Panc1 (cell line): ENCODE measurements around the gene IFTAP. TPM values are rescaled to one million over a fixed set of nuclear protein-coding genes. Genes with fewer than 3 reads are reported as not detected.

ENCODE experiments used
- ATAC-seq: fragments of 200-7000 bp; cut with Tn5 transposase; 2 replicates; pipeline ENCODE4 v1.9.1; 2020; ENCODE audit warnings: mild to moderate bottlenecking, moderate library complexity
- BruUV-seq: library from RNA; stranded (reverse); fragments of 400-500 nt; replicated peaks from 2 replicates; lab custom pipeline; 2021; lab: Mats Ljungman, UMichigan
- CTCF ChIA-PET: fragments of 300-600 bp; sonication (Branson Sonifier 250); formaldehyde crosslinking; loops from one replicate; lab custom pipeline; 2022; ENCODE audit warnings: antibody characterized with exemption; lab: Charles Lee
- POLR2A ChIA-PET: fragments of 300-600 bp; sonication (Branson Sonifier 250); formaldehyde crosslinking; loops from one replicate; lab custom pipeline; 2022; ENCODE audit warnings: antibody characterized with exemption; lab: Charles Lee
- DNase-seq: peaks from one replicate; pipeline ENCODE4 v3.0.0-alpha.2; 2010; ENCODE audit warnings: low read depth, low spot score
- H3K27ac ChIP-seq: 2 replicates; pipeline ENCODE4 v1.5.1; 2011; ENCODE audit warnings: mild to moderate bottlenecking, low read length, inconsistent platforms
- H3K27me3 ChIP-seq: fragments of 200-500 bp; sonication (Bioruptor generic); 2 replicates; pipeline ENCODE4 v1.6.0; 2014; ENCODE audit warnings: low read length, inconsistent platforms; ENCODE audit not compliant: control insufficient read depth, insufficient read depth
- H3K36me3 ChIP-seq: fragments of 200-500 bp; sonication (Bioruptor generic); 2 replicates; pipeline ENCODE4 v1.5.1; 2014; ENCODE audit warnings: inconsistent platforms, mild to moderate bottlenecking, low read length, moderate library complexity; ENCODE audit not compliant: control insufficient read depth, insufficient read depth
- H3K4me1 ChIP-seq: 2 replicates; pipeline ENCODE4 v1.5.1; 2011; ENCODE audit warnings: inconsistent platforms, mild to moderate bottlenecking, low read length, moderate library complexity; ENCODE audit not compliant: control insufficient read depth, insufficient read depth
- H3K4me3 ChIP-seq, 2 experiments: 2 replicates each; pipeline ENCODE4 v1.5.1; 2011 to 2012; ENCODE audit warnings: low read depth in 2 of 2, low read length in 2 of 2, mild to moderate bottlenecking in 2 of 2, inconsistent platforms in 1 of 2, moderate library complexity in 1 of 2
- H3K9me3 ChIP-seq: fragments of 200-500 bp; sonication (Bioruptor generic); 2 replicates; pipeline ENCODE4 v1.5.1; 2014; ENCODE audit warnings: low read depth, mild to moderate bottlenecking, inconsistent platforms, low read length, moderate library complexity; ENCODE audit not compliant: control insufficient read depth, insufficient read depth
- POLR2AphosphoS5 ChIP-seq: IDR thresholded peaks from 2 replicates; pipeline ENCODE4 v1.6.1; 2012; ENCODE audit warnings: mild to moderate bottlenecking, low read depth, low read length, moderate library complexity
- SIN3A ChIP-seq: IDR thresholded peaks from 2 replicates; pipeline ENCODE4 v1.6.1; 2012; ENCODE audit warnings: low read depth, mild to moderate bottlenecking, low read length, moderate library complexity, borderline replicate concordance; ENCODE audit not compliant: insufficient read depth
- TCF7L2 ChIP-seq: IDR thresholded peaks from 2 replicates; pipeline ENCODE4 v1.6.1; 2011; ENCODE audit warnings: mild to moderate bottlenecking, low read depth, low read length, inconsistent platforms
- in situ Hi-C: cut with HindIII; loops from 2 replicates; pipeline ENCODE4 v1.10.0; 2016; ENCODE audit warnings: low sequenced_read_pairs, low pct_unique_long_range_greater_than_20kb
- intact Hi-C: fragments of 100-400 bp; cut with micrococcal nuclease; formaldehyde crosslinking; loops from one replicate; pipeline ENCODE4 v1.10.0; 2022; ENCODE audit not compliant: unreplicated experiment
- total RNA-seq: library from RNA; stranded (reverse); gene quantifications from one replicate; pipeline ENCODE4 v1.2.1, GENCODE V29; 2021; ENCODE audit not compliant: unreplicated experiment
- TF ChIP-seq, protein P1 (sequence below): fragments of 450-650 bp; IDR thresholded peaks from 2 replicates; pipeline ENCODE4 v1.5.1; 2017; ENCODE audit warnings: mild to moderate bottlenecking
- TF ChIP-seq, protein P2 (sequence below), 2 experiments: IDR thresholded peaks; 2 replicates each; pipeline ENCODE4 v1.6.1; 2011 to 2012; ENCODE audit warnings: low read depth in 2 of 2, control low read depth in 1 of 2, low read length in 1 of 2, mild to moderate bottlenecking in 1 of 2, moderate library complexity in 1 of 2; ENCODE audit not compliant: insufficient read depth in 1 of 2

IFTAP gene
- total RNA-seq, 1 experiment from 2014 or later = 18.2 TPM

DNA sequence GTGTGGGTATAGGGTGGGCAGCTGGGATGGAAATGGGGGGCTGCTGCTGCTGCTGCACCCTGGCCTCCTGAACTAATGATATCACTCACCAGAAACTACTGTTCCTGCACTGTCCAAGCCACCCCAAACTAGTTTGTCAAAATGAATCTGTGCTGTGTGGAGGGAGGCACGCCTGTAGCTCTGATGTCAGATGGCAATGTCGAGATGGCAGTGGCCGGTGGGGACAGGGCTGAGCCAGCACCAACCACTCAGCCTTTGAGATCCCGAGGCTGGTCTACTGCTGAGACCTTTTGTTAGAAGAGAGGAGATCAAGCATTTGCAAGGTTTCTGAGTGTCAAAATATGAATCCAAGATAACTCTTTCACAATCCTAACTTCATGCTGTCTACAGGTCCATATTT is 25.2 kb upstream of the IFTAP start:
- Histone ChIP-seq H3K27ac (no peak overlapping the region; the same call in 1 of the 2 replicates), H3K4me1 (peaks cover 6% of the 10 kb centered on the region), H3K9me3 (no peaks in the 10 kb centered on the region), H3K36me3 (no peaks in the 10 kb centered on the region), H3K4me3 (no peak overlapping the region), H3K27me3 (peaks cover 9% of the 10 kb centered on the region; the same call in 1 of the 2 replicates)
- DNase-seq = no peak
- ATAC-seq = no peak
- ChIA-PET CTCF (no interaction called here), POLR2A (no interaction called here)
- no TSS peak for BruUV-seq
- intact Hi-C loops = loop anchor here (5.0 kb wide), 1 partner anchor 113 kb away; no protein-coding TSS in a partner anchor
- in situ Hi-C loops = no loop called here
- TF ChIP-seq TCF7L2 (no peak), POLR2AphosphoS5 (no peak)
- TF ChIP-seq, protein P1, sequence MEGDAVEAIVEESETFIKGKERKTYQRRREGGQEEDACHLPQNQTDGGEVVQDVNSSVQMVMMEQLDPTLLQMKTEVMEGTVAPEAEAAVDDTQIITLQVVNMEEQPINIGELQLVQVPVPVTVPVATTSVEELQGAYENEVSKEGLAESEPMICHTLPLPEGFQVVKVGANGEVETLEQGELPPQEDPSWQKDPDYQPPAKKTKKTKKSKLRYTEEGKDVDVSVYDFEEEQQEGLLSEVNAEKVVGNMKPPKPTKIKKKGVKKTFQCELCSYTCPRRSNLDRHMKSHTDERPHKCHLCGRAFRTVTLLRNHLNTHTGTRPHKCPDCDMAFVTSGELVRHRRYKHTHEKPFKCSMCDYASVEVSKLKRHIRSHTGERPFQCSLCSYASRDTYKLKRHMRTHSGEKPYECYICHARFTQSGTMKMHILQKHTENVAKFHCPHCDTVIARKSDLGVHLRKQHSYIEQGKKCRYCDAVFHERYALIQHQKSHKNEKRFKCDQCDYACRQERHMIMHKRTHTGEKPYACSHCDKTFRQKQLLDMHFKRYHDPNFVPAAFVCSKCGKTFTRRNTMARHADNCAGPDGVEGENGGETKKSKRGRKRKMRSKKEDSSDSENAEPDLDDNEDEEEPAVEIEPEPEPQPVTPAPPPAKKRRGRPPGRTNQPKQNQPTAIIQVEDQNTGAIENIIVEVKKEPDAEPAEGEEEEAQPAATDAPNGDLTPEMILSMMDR = no peak
- TF ChIP-seq, protein P2, sequence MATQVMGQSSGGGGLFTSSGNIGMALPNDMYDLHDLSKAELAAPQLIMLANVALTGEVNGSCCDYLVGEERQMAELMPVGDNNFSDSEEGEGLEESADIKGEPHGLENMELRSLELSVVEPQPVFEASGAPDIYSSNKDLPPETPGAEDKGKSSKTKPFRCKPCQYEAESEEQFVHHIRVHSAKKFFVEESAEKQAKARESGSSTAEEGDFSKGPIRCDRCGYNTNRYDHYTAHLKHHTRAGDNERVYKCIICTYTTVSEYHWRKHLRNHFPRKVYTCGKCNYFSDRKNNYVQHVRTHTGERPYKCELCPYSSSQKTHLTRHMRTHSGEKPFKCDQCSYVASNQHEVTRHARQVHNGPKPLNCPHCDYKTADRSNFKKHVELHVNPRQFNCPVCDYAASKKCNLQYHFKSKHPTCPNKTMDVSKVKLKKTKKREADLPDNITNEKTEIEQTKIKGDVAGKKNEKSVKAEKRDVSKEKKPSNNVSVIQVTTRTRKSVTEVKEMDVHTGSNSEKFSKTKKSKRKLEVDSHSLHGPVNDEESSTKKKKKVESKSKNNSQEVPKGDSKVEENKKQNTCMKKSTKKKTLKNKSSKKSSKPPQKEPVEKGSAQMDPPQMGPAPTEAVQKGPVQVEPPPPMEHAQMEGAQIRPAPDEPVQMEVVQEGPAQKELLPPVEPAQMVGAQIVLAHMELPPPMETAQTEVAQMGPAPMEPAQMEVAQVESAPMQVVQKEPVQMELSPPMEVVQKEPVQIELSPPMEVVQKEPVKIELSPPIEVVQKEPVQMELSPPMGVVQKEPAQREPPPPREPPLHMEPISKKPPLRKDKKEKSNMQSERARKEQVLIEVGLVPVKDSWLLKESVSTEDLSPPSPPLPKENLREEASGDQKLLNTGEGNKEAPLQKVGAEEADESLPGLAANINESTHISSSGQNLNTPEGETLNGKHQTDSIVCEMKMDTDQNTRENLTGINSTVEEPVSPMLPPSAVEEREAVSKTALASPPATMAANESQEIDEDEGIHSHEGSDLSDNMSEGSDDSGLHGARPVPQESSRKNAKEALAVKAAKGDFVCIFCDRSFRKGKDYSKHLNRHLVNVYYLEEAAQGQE (IDR thresholded peaks at IDR 0.05; ENCODE audit: insufficient read depth in 1 of 2, low read depth in 2 of 2, low read length in 1 of 2) = no peak

DNA sequence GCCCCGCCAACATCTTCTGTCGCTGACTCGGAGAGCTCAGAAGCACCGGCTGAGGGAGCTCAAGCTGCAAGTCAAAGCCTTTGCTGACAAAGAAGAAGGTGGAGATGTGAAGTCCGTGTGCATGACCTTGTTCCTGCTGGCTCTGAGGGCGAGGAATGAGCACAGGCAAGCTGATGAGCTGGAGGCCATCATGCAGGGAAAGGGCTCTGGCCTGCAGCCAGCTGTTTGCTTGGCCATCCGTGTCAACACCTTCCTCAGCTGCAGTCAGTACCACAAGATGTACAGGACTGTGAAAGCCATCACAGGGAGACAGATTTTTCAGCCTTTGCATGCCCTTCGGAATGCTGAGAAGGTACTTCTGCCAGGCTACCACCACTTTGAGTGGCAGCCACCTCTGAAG is 19.8 kb upstream of the IFTAP start:
- intact Hi-C loops = no loop called here
- H3K4me1 ChIP-seq = peaks cover 14% of the 10 kb centered on the region; the same call in 1 of the 2 replicates
- no peak overlapping the region for H3K4me3 ChIP-seq
- ATAC-seq (no peak), DNase-seq (no peak)
- ChIA-PET CTCF (no interaction called here), POLR2A (no interaction called here)
- in situ Hi-C loops = no loop called here
- H3K27me3 ChIP-seq = no peaks in the 10 kb centered on the region; the same call in 1 of the 2 replicates
- H3K27ac ChIP-seq = no peak overlapping the region; the same call in 1 of the 2 replicates
- no TSS peak for BruUV-seq
- TF ChIP-seq, protein P1 = no peak
- no peak for TF ChIP-seq SIN3A
- no peak for TF ChIP-seq TCF7L2
- TF ChIP-seq, protein P2 (IDR thresholded peaks at IDR 0.05; ENCODE audit: insufficient read depth in 1 of 2, low read depth in 2 of 2, low read length in 1 of 2) = no peak
- no peak for TF ChIP-seq POLR2AphosphoS5
- no peaks in the 10 kb centered on the region for H3K9me3 ChIP-seq
- H3K36me3 ChIP-seq = no peaks in the 10 kb centered on the region
